Sciatic nerve (tissue), 2 donors: Measurements from ENCODE around the gene GTF3C1. TPM values are rescaled to one million over a fixed set of nuclear protein-coding genes. Genes with fewer than 3 reads are reported as not detected.

Experiments used
- ATAC-seq: fragments of 200-7000 bp; cut with Tn5 transposase; one replicate; pipeline ENCODE4 v1.9.1; 2020; ENCODE audit warnings: mild to moderate bottlenecking, moderate library complexity
- DNase-seq: peaks from one replicate; pipeline ENCODE4 v3.0.0-alpha.2; 2020; ENCODE audit warnings: low spot score
- intact Hi-C: fragments of 100-400 bp; cut with DNase I; formaldehyde crosslinking; loops from one replicate; pipeline ENCODE4 v1.14.2; 2022
- total RNA-seq: library from RNA; stranded (reverse); fragmentation: NEBNext Ultra II Directional; extraction: Animal tissue kit (Norgen Biotek cat#: 25700); gene quantifications from one replicate; pipeline ENCODE4 v1.2.1, GENCODE V29; 2021
- donor health status: DM: no; HTN: no; CAD: no.
- donor health status: DM: no; HTN: no; CAD: no.

GTF3C1 gene
- total RNA-seq, 1 donor from 2014 or later = 54.0 TPM

DNA sequence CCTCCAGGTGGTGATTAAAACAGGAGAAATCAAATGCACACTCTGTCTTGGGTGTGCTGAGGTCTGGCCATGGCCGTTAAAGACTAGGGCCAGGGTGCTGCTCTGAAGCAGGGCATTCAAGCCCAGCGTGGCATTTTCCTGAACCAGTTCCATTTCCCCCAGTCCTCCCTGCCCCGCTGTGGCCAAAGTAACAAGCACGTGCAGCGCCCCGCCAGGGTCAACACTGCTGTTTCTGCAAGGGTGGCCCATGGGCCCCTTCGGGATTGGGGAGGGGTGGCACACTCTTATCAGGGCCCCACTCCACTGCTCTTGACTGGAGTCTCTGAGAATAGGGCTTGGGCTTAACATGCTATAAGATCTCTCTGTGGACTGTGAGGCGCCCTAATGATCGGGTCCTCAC, 74.8 kb downstream of the GTF3C1 start:
- intact Hi-C loops = no loop called here
- DNase-seq = no peak
- ATAC-seq = no peak

DNA sequence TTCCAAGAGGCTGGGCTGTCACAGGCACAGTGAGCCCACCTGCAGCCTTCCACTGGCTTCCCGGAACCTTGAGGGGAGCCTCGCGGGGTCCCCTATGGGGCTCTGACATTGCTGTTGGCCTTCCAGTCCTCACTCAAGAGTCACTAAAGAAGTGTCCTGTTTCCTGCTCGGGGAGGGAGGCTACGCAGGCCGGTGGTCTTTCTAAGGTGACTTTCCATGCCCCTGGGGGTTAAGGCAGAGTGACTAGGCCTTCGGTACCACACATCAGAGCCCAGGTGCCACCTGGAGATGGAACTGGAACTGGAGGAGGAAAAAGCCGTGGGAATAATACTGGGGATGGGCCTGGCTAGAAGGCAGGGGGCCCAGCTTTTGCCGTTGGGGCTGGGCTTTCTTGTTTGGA, 75.7 kb downstream of the GTF3C1 start:
- intact Hi-C loops = no loop called here
- ATAC-seq (no peak), DNase-seq (no peak)

DNA sequence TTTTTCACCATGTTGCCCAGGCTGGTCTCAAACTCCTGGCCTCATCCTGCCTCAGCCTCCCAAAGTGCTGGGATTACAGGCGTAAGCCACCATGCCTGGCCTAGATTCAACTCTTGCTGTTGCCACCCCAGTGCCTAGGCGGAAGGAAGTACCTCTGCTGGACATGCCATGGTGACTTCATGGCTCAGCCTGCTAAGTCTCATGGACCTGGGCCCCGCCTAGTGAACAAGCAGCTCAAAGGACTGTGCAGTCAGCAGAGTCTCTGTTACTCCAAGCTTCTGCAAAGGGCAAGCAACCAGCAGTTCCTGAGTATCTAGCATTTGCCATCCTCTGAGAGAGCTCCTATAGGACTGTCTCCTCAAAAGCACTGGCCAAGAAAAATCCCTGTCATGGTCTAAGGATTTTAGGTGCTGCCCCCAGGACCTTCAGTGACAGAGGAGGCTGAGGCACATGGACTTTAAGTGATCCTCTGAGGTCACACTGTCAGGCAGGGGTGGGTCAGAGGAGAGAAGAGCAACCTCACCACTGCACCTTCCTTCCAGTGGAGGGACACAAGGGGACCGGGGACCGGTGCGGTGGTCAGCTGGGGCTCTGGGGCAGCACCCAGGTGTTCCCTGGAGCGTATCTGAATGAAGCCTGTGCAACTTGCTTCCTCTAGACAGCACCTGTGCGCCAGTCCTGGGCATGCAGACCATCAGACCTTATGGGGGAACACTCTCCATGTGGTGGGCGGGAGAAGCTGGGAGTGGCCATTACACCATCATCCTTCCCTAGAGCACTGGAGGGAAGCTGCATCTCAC, 76.4 kb downstream of the GTF3C1 start:
- intact Hi-C loops = no loop called here
- ATAC-seq (no peak), DNase-seq (no peak)

DNA sequence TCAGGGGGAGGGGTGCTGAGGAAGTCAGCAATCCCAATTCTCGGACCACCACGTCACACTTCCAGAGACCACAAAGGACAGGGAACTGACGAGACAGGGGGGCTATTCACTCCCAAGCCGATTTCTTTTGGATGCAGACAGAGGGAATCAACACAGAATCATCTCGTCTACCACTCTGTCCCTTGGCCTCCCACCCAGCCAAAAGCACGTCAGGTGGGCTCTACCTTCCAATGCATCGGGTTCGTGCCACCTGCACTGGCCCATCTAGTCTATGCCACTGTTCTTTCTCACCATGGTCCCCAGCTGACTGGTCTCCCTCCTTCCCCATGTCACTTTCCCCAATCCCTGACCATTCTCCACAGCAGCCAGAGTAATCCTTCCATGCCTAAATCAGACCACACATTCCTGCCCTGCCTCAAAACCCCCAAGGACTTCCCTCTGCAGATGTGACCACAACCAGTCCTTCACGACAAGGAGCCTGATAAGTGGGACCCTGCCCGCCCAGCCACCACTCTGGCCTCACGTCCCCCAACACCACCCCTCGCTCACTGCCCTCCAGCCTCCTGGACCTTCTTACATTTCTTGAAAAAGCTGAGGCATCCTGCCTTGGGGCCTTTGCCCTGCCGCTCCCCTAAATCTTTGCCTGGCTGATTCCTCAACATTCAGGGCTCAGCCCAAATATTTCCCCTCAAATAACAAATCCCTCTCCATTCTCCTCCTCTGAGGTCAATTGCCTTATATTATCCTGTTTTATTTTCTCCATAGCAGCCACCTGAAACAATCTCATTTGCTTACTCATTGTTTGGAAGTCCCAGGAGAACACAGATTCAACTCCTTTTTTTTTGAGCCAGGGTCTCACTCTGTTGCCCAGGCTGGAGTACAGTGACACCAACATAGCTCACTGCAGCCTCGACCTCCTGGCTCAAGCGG, 77.4 kb downstream of the GTF3C1 start:
- intact Hi-C loops = no loop called here
- DNase-seq = no peak
- no peak for ATAC-seq

DNA sequence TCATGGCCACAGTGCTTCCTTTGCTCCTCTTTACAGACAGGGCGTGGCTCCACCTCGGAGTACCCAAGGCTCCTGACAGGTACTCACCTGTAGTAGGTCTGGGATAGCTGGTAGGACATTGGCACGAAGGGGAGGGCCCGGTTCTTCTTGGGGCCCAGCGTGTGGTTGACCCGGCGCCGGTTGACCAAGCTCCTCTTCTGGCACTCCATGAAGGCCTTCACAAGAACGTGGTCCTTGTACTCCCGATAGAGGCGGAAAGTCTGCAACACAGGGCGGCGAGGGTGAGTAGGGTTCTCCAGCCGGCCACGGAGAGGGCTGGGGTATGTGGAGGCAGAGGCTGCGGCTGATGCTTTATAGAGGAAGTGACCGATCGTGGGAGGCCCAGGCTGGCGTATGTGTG, 78.1 kb downstream of the GTF3C1 start:
- DNase-seq = no peak
- intact Hi-C loops = no loop called here
- no peak for ATAC-seq

DNA sequence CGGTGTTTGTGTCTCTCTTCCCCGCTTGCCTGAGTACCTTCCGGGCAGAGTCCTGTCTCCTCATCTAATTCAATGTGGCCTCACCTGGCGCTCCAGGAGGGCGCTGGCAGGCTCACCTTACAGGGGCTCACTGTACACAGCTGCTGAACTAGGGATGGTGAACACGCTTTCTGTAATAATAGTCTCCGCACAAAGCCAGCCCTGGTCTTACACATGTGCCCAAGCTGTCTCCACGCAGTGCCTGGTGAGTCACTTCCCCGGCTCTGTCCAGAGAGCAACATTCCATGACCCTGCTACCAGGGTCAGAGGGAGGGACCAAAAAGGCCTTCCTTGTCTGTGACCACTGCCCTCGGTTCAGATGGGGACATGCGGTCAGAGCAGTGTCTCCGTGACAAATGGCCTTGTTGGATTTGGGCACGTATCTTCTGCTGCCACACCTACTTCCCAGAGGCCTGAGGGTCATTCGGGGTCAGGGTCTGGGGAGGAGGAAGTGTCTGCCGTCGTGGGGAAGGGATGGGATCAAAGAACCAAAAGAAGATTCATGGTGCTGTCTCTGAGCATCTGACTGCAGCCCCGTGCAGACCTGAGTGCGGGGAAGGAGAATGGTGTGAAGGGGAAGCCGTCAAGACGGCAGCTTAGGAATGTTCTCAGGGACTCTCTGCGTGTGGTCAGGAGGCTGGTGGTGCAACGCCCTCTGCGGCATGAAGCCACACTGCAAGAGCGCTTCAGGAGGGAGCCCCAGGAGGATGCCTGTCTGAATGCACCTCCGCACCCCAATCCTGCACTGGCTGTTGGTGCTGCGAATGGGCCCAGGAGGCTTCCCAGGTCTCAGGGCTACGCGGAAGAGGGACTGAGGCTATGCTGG, 78.9 kb downstream of the GTF3C1 start:
- DNase-seq = no peak
- intact Hi-C loops = no loop called here
- ATAC-seq = peak; percentile 29

- intact Hi-C loops = no loop called here
- ATAC-seq (no peak), DNase-seq (no peak)
Observed at GRCh38 chr16:27468941-27469531, 80.7 kb downstream of the GTF3C1 start.

DNA sequence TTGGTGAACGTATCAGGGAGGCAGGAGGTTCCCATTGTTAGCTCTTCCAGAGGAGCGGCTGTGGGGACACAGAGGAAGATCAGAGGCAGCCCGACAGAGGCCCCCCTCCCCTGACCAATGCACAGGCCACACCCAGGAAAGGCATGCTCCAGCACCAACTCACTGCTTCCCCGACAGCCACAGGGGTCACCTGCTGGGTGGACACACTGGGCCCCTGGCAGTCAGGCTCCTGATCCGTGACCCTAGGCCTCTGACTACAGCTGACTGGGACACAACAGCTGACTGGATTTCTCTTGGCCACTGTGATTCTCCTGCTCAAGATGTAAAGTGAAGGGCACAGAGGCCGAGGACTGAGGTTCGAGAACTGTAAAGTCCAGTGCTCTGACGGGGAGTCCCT, 84.2 kb downstream of the GTF3C1 start:
- ATAC-seq = no peak
- intact Hi-C loops = no loop called here
- no peak for DNase-seq

- intact Hi-C loops = no loop called here
Observed at GRCh38 chr16:27464626-27465482, 84.9 kb downstream of the GTF3C1 start.

DNA sequence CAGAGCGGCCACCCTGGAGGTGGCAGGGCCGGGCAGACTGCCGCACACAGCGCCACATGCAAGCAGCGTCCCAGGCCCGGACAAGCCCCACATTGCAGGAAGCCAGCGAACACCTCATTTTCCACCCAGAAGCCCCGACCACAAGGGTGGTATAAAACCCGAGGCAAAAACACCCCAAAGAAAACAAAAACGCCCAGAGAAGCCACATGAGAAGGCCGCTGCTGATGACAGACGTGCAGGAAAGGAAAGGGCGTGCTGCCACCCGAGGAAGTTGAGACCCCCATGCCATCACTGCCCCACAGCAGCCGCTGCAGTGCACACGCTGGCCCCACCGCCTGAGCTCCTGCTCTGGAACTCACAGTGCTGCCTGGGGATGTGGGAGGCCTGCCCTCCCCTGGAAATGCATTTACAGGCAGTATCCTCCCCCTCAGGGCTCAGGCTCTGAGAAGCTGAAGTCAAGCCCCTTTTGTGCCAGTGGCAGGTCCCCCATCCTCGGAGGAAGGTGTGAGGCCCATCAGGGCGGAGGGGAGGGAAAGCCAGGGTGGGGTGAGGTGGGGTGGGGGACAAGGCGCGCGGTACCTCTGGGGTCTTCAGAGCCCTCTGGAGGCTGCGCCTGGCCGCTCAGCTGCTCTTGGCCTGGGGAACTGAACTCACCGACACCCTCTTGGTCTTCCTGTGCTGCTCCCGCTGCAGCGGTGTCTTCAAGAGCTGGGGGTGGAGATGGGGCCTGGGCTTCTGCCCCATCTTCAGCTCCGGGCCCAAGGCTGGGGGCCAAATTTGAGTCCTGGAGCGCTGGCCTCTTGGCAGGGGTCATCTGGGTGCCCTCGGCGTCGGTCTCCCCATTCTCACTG, 85.7 kb downstream of the GTF3C1 start:
- DNase-seq (no peak), ATAC-seq (no peak)
- intact Hi-C loops = no loop called here

More at GRCh38 chr16:27464626-27465482, 84.9 kb downstream of the GTF3C1 start:
- no peak for ATAC-seq
- DNase-seq = no peak

- intact Hi-C loops = no loop called here
- ATAC-seq (no peak), DNase-seq (no peak)
Observed at GRCh38 chr16:27462846-27463682, 86.6 kb downstream of the GTF3C1 start.

DNA sequence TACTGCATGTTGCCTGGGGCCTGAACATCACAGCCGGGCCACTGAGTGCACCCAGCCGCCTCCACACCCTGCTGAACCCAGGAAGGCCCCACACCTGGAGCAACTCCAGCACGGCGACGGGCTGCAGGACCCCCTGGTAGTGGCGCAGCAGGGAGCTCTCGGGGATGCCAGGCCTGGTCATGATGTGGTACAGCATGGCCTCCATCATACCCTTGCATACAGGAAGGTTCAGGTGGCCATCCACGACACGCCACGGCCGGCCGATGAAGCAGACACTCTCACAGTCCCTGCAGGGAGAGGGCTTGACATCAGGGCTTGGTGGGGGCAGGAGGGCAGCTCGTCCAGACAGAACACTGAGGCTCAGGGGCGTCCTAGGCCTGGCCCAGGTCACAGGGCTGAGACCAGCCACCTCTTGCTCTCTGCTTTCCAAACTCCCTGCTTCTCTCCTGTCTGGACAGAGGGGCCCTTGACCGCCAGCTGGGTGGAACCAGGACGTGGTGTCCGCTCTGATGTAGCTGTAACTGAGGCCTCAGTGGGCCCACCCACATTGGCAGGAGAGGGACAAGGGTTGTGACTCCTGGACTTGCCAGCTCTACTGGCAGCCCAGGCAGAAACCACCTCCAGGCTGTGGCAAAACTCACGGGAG, 87.4 kb downstream of the GTF3C1 start:
- ATAC-seq (peak; percentile 35), DNase-seq (no peak)
- intact Hi-C loops = no loop called here

DNA sequence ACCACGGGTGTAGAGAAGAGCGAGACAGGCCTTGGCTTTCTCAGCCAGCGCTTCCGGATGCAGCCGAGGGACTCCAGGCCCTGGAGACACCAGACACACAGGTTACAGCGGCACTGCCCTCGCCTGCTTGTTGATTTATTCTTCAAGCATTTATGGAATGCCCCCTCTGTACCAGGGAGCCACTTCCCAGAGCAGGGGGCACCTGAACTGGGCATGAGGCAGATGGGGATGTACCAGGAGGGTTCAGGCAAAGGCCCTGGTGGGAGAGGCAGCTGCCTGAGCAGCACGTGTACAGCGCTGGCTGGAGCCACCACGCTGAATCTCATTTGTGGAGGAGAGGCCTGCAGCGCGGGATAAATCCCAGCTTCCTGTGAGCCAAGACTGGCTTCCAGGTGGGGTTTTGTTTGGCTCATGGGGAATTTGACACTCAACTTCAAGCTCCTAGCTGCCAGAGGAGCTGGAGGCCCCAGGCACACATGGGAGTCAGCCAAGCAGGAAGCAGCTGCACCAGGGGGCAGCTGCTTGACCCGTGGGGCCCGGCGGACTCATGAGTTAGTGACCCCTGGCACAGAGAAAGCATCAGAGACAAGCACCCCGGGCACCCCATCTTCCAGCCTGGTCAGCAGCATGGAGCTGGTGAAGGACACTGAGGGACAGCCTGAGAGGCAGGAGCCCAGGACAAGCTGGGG, 88.1 kb downstream of the GTF3C1 start:
- ATAC-seq (peak; percentile 34), DNase-seq (no peak)
- intact Hi-C loops = no loop called here

DNA sequence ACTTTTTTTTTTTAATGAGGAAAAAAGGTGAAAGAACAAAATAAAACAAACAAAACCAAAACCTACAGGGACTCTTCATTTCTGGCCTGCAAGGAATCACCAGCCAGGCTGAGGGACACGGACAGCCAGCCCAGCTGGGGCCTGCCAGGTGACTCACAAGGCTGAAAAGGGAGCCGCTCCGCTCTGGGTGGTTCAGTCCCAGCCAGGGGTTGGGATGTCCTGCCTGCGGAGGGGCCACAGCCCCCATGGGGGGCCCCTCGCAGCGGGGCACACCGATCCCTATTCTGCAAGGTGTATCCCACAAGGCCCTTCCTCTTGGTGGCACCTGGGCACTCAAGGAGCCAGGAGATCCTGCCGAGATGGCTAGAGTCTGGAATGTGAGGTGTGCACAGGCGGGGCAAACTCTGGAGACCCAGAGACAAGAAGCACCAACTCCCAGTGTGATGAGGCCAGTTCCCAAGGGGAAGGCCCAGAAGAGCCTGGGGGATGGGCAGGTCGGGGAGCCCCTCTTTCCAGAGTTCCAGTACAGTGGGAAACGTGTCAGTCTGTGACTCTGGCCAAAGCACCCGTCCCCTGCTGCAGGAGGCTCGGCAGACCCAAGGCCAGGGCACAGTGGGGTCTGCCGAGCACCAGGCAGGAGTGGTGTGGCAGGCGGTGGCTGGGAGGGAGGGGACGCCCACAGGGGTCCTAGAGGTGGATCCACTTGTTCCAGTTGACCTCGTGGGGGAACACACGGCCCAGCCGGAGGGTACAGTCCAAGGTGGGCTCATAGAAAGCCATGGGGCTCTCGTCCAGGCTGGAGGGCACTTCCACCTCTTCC, 88.8 kb downstream of the GTF3C1 start:
- no peak for DNase-seq

More for the DNA sequence above, 88.8 kb downstream of the GTF3C1 start:
- ATAC-seq = peak; percentile 3
- intact Hi-C loops = no loop called here
